Left lung (tissue), 10 donors: ENCODE data around the gene CNIH3. TPM values are rescaled to one million over a fixed set of nuclear protein-coding genes. Genes with fewer than 3 reads are reported as not detected.
"Not testable (repeated sequence)": the region's sequence is repeated elsewhere in the genome, so short reads cannot be mapped to it uniquely, and the experiment has no call there.

Experiments used
- ATAC-seq: fragments of 200-7000 bp; cut with Tn5 transposase; one replicate; pipeline ENCODE4 v1.9.1; 2020; ENCODE audit warnings: moderate library complexity
- DNase-seq, 4 donors: peaks; one replicate each; pipeline ENCODE4 v3.0.0-alpha.2; 2013 to 2020
- H3K27ac ChIP-seq, 2 donors: fragments of 200-600 bp; sonication (generic) in 1 of 2; one replicate each; pipeline versions ENCODE4 v1.5.0 to v1.8.0; 2020 to 2021
- H3K27me3 ChIP-seq, 2 donors: fragments of 200-600 bp; sonication (generic) in 1 of 2; one replicate each; pipeline versions ENCODE4 v1.5.0 to v1.8.0; 2020 to 2021
- H3K36me3 ChIP-seq, 2 donors: fragments of 200-600 bp; sonication (generic) in 1 of 2; one replicate each; pipeline versions ENCODE4 v1.5.0 to v1.8.0; 2020 to 2021
- H3K4me1 ChIP-seq, 2 donors: fragments of 200-600 bp; one replicate each; pipeline ENCODE4 v1.8.0; 2021
- H3K4me3 ChIP-seq, 2 donors: fragments of 200-600 bp; sonication (generic) in 1 of 2; one replicate each; pipeline versions ENCODE4 v1.5.0 to v1.8.0; 2020 to 2021; ENCODE audit warnings: mild to moderate bottlenecking in 1 of 2
- H3K9me3 ChIP-seq, 2 donors: fragments of 200-600 bp; sonication (generic) in 1 of 2; one replicate each; pipeline versions ENCODE4 v1.5.0 to v1.8.0; 2020 to 2021
- intact Hi-C, 2 donors: fragments of 100-400 bp; cut with DNase I; formaldehyde crosslinking; loops; one replicate each; pipeline versions ENCODE4 v1.11.2 to v1.14.2; 2022
- polyA plus RNA-seq, 6 donors: library from polyadenylated mRNA; unstranded; fragments of 120-200 nt; gene quantifications; one replicate each; pipeline ENCODE4 v1.2.1, GENCODE V29; 2013; ENCODE audit not compliant: insufficient read length in 6 of 6
- total RNA-seq, 2 donors: library from RNA; stranded (reverse); fragmentation: NEBNext Ultra II Directional; extraction: Animal tissue kit (Norgen Biotek cat#: 25700); gene quantifications; one replicate each; pipeline ENCODE4 v1.2.1, GENCODE V29; 2021
- TF ChIP-seq, protein P1 (sequence below), 2 donors: fragments of 200-600 bp; sonication (generic) in 1 of 2; IDR thresholded peaks; one replicate each; pipeline versions ENCODE4 v1.5.0 to v1.8.0; 2021; ENCODE audit warnings: antibody characterized with exemption in 2 of 2
- donor health status: DM: no; HTN: yes; CAD: no.
- donor health status: DM: no; HTN: no; CAD: no.

Gene CNIH3
- total and polyA plus RNA-seq, 8 donors, result 2.5 to 9.4 (median 7.3) TPM

DNA sequence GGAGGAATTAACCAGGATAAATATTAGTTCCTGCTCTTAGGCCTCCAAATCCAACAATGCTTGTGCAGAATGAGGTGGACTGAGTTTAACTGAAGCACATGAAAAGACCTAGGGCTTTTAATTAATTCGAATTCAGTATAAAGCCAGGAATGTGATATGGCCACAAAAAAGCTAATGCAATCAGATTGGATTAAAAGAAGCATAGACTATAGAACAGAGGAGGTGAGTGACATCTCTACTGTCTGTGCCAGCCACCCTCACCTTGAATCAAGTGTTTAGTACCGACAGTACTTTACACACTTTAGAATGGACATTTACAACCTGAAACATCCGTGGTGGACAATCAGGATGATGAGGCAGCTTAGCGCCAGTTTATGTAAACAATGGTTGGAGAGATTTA is 62.1 kb downstream of the CNIH3 start:
- no peaks in the 10 kb centered on the region for H3K4me1 ChIP-seq
- H3K36me3 ChIP-seq, result no peaks in the 10 kb centered on the region

DNA sequence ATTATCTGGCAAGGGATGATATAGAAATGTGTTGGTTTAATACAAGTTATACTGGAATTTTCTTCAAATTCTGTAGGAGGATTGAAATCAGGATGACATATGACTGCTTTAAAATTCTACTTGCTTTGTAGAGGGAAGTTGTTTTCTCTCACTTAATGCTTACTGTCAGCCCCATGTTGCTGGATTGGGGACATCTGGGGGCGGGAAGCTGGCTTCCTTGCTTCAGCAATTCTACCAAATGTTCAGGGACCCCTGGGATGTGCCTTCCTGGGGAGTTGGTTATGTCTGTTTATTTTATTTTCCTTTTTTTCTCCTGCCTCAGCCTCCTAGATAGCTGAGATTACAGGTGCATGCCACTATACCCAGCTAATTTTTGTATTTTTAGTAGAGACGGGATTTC is 63.5 kb downstream of the CNIH3 start:
- H3K9me3 ChIP-seq, result no peaks in the 10 kb centered on the region
- no peak overlapping the region for H3K4me3 ChIP-seq
- intact Hi-C loops, result no loop called here
- H3K27me3 ChIP-seq, result no peaks in the 10 kb centered on the region
- H3K27ac ChIP-seq, result no peak overlapping the region
- no peaks in the 10 kb centered on the region for H3K4me1 ChIP-seq
- H3K36me3 ChIP-seq, result no peaks in the 10 kb centered on the region
- ATAC-seq (no peak), DNase-seq (no peak)
- TF ChIP-seq, protein P1, sequence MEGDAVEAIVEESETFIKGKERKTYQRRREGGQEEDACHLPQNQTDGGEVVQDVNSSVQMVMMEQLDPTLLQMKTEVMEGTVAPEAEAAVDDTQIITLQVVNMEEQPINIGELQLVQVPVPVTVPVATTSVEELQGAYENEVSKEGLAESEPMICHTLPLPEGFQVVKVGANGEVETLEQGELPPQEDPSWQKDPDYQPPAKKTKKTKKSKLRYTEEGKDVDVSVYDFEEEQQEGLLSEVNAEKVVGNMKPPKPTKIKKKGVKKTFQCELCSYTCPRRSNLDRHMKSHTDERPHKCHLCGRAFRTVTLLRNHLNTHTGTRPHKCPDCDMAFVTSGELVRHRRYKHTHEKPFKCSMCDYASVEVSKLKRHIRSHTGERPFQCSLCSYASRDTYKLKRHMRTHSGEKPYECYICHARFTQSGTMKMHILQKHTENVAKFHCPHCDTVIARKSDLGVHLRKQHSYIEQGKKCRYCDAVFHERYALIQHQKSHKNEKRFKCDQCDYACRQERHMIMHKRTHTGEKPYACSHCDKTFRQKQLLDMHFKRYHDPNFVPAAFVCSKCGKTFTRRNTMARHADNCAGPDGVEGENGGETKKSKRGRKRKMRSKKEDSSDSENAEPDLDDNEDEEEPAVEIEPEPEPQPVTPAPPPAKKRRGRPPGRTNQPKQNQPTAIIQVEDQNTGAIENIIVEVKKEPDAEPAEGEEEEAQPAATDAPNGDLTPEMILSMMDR (IDR thresholded peaks at IDR 0.05), result no peak

More for the DNA sequence above, 62.1 kb downstream of the CNIH3 start:
- Histone ChIP-seq H3K9me3 (no peaks in the 10 kb centered on the region), H3K27me3 (no peaks in the 10 kb centered on the region), H3K4me3 (no peak overlapping the region), H3K27ac (no peak overlapping the region)
- ATAC-seq (no peak), DNase-seq (no peak)
- TF ChIP-seq, protein P1 (IDR thresholded peaks at IDR 0.05), result no peak
- intact Hi-C loops, result no loop called here

DNA sequence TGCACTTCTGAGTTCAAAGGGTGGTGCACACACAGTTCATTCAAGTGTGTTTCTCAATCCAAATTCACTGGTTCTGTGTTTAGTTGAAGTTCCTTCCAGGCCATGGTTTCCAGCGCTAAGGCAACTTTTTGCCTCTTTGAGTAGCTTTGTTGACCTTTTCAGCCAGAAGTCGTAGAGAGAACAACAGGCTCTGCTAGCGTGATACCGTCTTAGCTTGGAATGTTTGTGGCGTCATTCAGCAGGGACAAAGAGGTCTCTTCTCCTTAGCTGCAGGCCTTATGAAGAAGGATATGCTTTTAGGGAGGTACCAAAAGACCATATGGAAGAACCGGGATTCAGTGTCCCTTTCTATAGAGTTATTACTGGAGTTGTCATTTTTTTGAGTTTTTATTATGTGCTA is 65.7 kb downstream of the CNIH3 start:
- H3K4me1 ChIP-seq, result no peaks in the 10 kb centered on the region
- ATAC-seq (no peak), DNase-seq (no peak)
- intact Hi-C loops, result no loop called here
- H3K27ac ChIP-seq, result no peak overlapping the region
- TF ChIP-seq, protein P1 (IDR thresholded peaks at IDR 0.05), result no peak
- H3K27me3 ChIP-seq, result no peaks in the 10 kb centered on the region
- H3K36me3 ChIP-seq, result no peaks in the 10 kb centered on the region
- no peak overlapping the region for H3K4me3 ChIP-seq
- H3K9me3 ChIP-seq, result no peaks in the 10 kb centered on the region

DNA sequence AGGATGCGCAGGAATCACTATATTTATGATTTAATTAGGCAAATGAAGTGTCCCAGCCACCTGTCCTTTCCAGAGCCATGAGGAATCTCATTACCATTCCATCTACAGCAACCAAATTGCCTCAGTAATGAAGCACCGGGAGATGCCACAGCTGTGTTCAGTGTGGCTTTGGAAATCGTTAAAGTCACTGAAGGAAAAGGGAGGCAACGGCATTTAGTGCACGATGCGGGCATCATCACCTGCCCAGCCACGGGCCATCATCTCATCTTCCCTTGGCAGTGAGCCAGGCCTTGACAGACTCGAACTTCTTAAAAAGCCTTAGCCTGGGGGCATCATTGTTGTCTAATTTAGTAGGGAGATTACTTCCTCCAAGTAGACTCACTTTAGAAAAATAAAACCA is 67.8 kb downstream of the CNIH3 start:
- TF ChIP-seq, protein P1 (IDR thresholded peaks at IDR 0.05), result no peak
- Histone ChIP-seq H3K36me3 (no peaks in the 10 kb centered on the region), H3K9me3 (no peaks in the 10 kb centered on the region), H3K4me1 (no peaks in the 10 kb centered on the region), H3K4me3 (no peak overlapping the region), H3K27ac (no peak overlapping the region), H3K27me3 (no peaks in the 10 kb centered on the region)
- DNase-seq (no peak), ATAC-seq (no peak)
- intact Hi-C loops, result no loop called here

DNA sequence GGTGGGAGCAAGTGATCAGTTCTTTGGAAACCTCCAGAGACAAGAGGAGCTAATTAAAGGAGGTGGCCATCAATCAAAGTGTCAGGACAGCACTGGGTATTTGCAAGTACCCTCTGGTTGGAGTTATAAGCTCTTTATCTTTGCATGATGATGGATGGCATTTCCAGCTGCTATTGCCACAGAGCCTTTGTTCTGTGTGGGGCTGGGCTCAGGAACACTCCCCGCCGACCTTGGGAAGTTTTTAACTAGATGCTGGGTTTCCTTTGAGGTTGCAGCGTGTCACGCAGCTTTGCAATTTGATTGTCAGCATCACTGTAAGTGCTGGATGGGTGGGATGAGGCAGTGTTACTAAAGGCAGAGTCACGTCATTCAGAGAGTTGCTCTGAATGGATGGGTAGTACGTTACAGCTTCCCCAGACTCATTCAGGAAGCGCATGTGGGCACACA is 68.9 kb downstream of the CNIH3 start:
- Histone ChIP-seq H3K4me3 (no peak overlapping the region), H3K9me3 (no peaks in the 10 kb centered on the region), H3K4me1 (no peaks in the 10 kb centered on the region), H3K27ac (no peak overlapping the region), H3K27me3 (no peaks in the 10 kb centered on the region), H3K36me3 (no peaks in the 10 kb centered on the region)
- no peak for ATAC-seq
- TF ChIP-seq, protein P1 (IDR thresholded peaks at IDR 0.05), result no peak
- intact Hi-C loops, result no loop called here
- DNase-seq, result no peak

- ATAC-seq, H3K9me3 ChIP-seq, H3K27me3 ChIP-seq, DNase-seq, H3K4me3 ChIP-seq, intact Hi-C loops, H3K27ac ChIP-seq, H3K36me3 ChIP-seq, H3K4me1 ChIP-seq: not testable (repeated sequence)
These were observed 70.0 kb downstream of the CNIH3 start for GRCh38 chr1:224686140-224686539.
